HG02763 (cell line): ENCODE data around the gene BTG2.
"Not testable (repeated sequence)": the region's sequence is repeated elsewhere in the genome, so short reads cannot be mapped to it uniquely, and the experiment has no call there.

ENCODE experiments used
- ATAC-seq: cut with Tn5 transposase; IDR thresholded peaks from one replicate; pipeline ENCODE4 v1.9.1; 2021; ENCODE audit warnings: mild to moderate bottlenecking, moderate library complexity; ENCODE audit not compliant: unreplicated experiment

Gene BTG2, protein sequence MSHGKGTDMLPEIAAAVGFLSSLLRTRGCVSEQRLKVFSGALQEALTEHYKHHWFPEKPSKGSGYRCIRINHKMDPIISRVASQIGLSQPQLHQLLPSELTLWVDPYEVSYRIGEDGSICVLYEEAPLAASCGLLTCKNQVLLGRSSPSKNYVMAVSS

GRCh38 chr1:203304919-203305808, at the start of gene BTG2:
Gene BTG2 (plus strand): TSS chr1:203305519. CDS start chr1:203305607, 88 bp downstream.
- ATAC-seq, result peak; percentile 64

DNA sequence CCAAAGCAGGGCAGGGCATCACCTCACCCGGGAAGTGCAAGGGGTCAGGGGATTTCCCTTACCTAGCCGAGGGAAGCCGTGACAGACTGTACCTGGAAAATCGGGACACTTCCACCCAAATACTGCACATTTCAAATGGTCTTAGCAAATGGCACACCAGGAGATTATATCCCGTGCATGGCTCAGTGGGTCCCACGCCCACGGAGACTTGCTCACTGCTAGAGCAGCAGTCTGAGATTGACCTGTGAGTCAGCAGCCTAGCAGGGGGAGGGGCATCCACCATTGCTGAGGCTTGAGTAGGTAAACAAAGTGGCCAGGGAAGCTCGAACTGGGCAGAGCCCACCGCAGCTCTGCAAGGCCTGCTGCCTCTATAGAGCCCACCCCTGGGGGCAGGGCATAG, 48.7 kb upstream of the BTG2 start:
- not testable (repeated sequence) for ATAC-seq

DNA sequence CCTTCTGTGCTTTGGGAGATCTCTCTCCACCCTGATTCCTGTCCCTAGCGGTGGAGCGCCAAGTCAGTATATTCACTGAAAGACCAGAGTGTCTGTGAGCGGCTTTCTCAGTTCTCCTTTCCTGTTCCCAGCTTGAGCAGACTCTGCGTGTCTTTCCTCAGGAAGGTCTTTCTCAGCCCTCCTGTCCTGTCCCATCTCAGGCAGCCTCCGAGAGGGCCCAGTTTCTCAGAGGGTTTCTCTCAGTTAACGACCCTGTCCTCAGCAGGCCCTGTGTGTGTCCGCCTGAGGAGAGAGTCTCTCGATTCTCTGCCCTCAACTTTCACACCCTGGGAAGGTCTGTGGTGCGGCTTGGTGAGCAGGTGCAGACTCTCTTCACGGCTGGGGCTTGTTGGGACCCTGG, 41.8 kb upstream of the BTG2 start:
- ATAC-seq, result no peak

GRCh38 chr1:203264052-203264501, 41.2 kb upstream of the BTG2 start:
- ATAC-seq, result no peak

GRCh38 chr1:203265541-203265940, 39.8 kb upstream of the BTG2 start:
- no peak for ATAC-seq

DNA sequence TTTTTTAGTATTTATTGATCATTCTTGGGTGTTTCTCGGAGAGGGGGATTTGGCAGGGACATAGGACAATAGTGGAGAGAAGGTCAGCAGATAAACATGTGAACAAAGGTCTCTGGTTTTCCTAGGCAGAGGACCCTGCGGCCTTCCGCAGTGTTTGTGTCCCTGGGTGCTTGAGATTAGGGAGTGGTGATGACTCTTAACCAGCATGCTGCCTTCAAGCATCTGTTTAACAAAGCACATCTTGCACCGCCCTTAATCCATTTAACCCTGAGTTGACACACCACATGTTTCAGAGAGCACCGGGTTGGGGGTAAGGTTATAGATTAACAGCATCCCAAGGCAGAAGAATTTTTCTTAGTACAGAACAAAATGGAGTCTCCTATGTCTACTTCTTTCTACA, 39.2 kb upstream of the BTG2 start:
- not testable (repeated sequence) for ATAC-seq

DNA sequence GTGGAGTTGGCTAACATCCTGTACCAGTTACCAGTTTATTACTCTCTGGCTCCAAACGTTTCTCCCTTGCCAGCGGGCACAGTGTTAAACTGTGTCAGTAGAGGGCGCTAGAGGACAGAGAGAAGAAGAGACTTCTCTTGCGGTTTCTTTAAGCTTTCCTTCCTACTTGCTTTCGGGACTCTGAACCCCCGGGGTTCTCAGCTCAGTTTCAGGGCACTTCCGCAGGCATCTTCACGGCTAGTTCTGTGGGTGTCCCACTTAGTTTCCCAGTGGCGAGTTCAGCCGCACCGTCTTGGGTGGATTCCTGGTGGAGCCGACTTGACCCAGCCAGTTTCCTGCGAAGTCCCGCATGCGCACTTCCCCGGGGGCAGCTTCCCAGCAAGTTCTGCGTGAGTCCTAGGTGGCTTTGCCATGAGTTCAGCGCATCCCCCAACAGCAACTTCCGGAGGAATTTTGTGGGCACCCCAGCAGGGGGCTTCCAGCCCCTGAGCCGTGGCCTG, 37.9 kb upstream of the BTG2 start:
- ATAC-seq, result peak; percentile 51

GRCh38 chr1:203267912-203268311, 37.4 kb upstream of the BTG2 start:
- ATAC-seq, result no peak

DNA sequence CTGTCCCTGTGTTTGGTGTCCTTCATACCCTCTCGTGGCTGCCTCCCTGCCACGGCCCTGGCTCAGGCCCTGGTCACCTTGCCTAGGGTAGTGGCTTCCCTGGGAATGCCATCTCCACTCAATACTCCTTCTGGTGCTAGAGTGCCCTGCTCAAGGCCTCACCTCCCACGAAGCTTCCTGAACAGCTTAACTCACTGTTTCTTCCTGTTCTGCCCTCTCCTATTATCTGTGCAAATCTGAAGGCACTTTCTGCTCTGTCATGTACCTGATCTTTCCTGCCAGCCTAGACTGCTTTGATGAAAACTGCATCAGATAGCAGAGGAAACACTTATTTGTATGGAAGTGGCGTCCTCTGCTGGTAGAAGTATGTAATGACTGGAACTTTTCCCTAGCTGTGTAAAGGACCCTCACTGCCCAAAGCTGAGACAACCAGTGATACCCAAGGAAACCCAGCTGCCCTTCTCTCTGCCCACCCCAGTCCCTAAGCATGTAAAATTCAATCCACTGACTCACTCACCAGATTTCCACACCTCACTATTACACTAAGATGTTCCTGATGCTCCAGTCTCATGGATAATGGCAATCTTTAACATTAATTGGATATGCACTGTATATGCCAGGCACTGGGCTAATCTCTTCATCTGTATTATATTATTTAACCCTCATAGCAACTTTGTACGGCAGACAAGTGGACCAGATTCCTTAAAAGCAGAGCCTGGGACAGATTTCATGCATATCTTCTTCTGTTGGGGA, 36.2 kb upstream of the BTG2 start:
- no peak for ATAC-seq

DNA sequence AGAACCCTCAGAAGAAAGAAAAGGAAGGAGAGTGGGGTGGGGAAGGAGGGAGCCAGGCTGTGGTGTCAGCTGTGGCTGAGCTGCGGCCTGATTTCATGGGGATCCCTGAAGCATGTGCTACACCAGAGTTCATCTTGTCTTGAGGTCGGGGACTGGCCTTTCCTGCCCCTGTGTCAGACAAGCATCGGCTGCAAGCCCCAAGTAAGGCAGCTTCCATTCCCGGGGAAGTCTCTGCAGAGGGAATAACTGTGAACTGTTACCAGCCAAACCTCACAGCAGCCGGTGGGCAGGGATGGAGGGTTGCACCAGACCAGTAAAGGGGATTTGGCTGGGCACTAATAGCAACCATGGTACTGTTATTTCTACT, 35.7 kb upstream of the BTG2 start:
- no peak for ATAC-seq

GRCh38 chr1:203270448-203270847, 34.9 kb upstream of the BTG2 start:
- ATAC-seq, result no peak

GRCh38 chr1:203271018-203271743, 34.1 kb upstream of the BTG2 start:
- ATAC-seq, result no peak

DNA sequence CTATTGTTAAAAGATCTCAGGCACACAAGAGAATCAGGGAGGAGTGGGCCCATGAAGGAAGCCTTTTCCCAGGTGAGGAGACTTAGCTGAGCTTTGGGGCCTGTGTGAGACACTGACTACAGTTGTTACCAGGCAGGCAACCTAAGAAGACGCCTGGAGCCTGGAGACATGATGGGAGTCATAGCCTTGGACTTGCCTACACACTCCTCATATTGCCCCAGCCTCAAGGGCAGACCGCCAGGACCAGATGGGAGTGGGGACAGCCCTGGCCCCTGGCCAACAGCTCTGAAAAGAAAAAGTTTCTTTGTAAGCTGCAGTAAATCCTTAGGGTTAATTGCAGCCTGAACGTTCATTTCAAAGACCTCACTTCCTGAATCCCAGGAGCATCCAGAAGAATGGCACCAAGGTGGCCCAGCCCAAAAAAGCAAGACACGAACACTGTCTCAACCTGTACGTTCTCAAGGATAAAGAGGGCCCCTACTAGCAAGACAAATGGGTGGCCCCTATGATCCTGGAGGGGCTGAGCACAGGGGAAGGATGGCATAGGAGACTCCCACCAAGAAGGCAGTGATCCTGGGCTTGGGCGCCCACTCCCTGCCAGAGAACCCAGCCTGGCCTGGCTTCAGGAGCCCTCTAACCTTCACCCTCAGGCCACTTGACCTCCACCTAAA, 33.2 kb upstream of the BTG2 start:
- ATAC-seq, result no peak

GRCh38 chr1:203272633-203273205, 32.6 kb upstream of the BTG2 start:
- ATAC-seq, result no peak

- ATAC-seq, result peak; percentile 46
These were observed 32.0 kb upstream of the BTG2 start for GRCh38 chr1:203273206-203273868.

DNA sequence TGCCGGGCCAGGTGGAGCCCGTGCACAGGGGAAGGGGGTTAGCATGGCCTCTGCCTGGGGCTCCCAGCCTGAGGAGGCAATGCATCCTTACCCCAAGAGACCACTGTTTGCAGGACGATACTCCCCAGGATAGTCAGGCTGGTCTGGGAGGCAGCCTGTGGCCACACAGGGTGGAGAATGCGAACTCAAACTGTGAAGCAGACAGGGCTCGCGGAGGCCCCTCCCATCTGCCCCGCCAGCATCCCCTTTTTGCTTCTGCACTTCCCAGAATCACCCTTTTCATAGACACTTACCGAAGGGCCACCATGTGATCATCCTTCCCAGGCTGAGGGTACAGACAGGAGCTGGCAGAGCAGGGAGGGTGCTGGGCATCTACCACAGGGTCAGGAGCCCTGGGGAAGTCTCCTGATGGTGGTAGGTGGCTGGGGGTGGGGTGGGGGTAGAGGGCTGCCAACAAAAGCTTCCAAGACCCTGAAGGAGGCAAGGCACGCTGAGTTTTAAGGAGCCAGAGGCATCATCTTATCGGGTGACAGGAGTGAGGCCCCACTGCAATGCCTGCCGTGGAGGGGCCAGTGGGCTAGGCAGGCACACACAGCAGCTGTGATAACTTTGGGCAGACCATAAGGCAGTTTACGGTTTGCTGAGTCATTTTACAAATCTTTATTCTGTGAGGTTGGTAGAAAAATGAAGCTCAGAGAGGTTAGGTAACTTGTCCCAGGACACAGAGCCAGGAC, 31.3 kb upstream of the BTG2 start:
- ATAC-seq, result no peak

GRCh38 chr1:203274603-203275381, 30.5 kb upstream of the BTG2 start:
- no peak for ATAC-seq
